Activated CD8-positive, alpha-beta T cell treated with anti-CD3 and anti-CD28 coated beads for 36 hours (primary cell): Measurements from ENCODE around the gene UBA5. TPM values are rescaled to one million over a fixed set of nuclear protein-coding genes. Genes with fewer than 3 reads are reported as not detected.

Source experiments
- ATAC-seq: fragments of 200-7000 bp; cut with Tn5 transposase; one replicate; pipeline ENCODE4 v1.10.0; 2021; ENCODE audit warnings: mild to moderate bottlenecking, moderate library complexity
- CTCF ChIA-PET: fragments of 350-600 bp; sonication (Branson Sonifier 250); formaldehyde crosslinking; loops from one replicate; lab custom pipeline; 2021; ENCODE audit warnings: antibody characterized with exemption; lab: Charles Lee
- POLR2A ChIA-PET: fragments of 350-600 bp; sonication (Branson Sonifier 250); formaldehyde crosslinking; loops from one replicate; lab custom pipeline; 2021; ENCODE audit warnings: antibody characterized with exemption; lab: Charles Lee
- DNase-seq: peaks from one replicate; pipeline ENCODE4 v3.0.0-alpha.2; 2020
- H3K27ac Mint-ChIP-seq: one replicate; pipeline ENCODE4 v1.8.0; 2021; ENCODE audit warnings: mild to moderate bottlenecking, mixed read lengths
- H3K27me3 Mint-ChIP-seq: one replicate; pipeline ENCODE4 v1.8.0; 2021; ENCODE audit warnings: mixed read lengths
- H3K36me3 Mint-ChIP-seq: one replicate; pipeline ENCODE4 v1.8.0; 2021; ENCODE audit warnings: low read depth, mixed read lengths
- H3K4me1 Mint-ChIP-seq: one replicate; pipeline ENCODE4 v1.8.0; 2021; ENCODE audit warnings: low read depth, mixed read lengths
- H3K4me3 Mint-ChIP-seq: one replicate; pipeline ENCODE4 v1.8.0; 2021; ENCODE audit warnings: mild to moderate bottlenecking, moderate library complexity, mixed read lengths
- H3K9me3 Mint-ChIP-seq: one replicate; pipeline ENCODE4 v1.8.0; 2021; ENCODE audit warnings: mixed read lengths
- CTCF ChIP-seq: fragments of 200-600 bp; IDR thresholded peaks from one replicate; pipeline ENCODE4 v1.8.0; 2022; ENCODE audit warnings: antibody characterized with exemption, mild to moderate bottlenecking
- intact Hi-C: fragments of 100-400 bp; cut with micrococcal nuclease; formaldehyde crosslinking; loops from one replicate; pipeline ENCODE4 v1.10.0; 2022
- total RNA-seq, 2 experiments: library from RNA; stranded (reverse); gene quantifications; one replicate each; pipeline ENCODE4 v1.2.3, GENCODE V29; 2021

Gene UBA5
- total RNA-seq, 2 experiments from 2014 or later = 67.7 to 69.4 TPM

- Mint-ChIP-seq H3K4me1 (peaks cover 35% of the 10 kb centered on the region), H3K27ac (peak within 1 kb of the TSS; percentile 83), H3K36me3 (peaks cover 23% of the 10 kb centered on the region), H3K4me3 (peak within 1 kb of the TSS; percentile 91), H3K27me3 (no peaks in the 10 kb centered on the region), H3K9me3 (no peaks in the 10 kb centered on the region)
- ATAC-seq (peak; percentile 85), DNase-seq (peak; percentile 97)
- TF ChIP-seq CTCF = no peak
- ChIA-PET CTCF (interaction anchor here (0.8 to 1.6 kb wide), 3 partner anchors 46 to 702 kb away, joined by 3 to 8 read pairs (median 4); no protein-coding TSS in a partner anchor), POLR2A (interaction anchor here (1.3 kb wide), 1 partner anchor 852 kb away, joined by 3 read pairs; no protein-coding TSS in a partner anchor)
- intact Hi-C loops = no loop called here
These were observed 62.3 kb downstream of the UBA5 start, which contains the start of gene NPHP3 for GRCh38 chr3:132722165-132723023. NPHP3 (minus strand) TSS chr3:132722409; CDS start chr3:132722355, 54 bp downstream.

- Mint-ChIP-seq H3K36me3 (peaks cover 19% of the 10 kb centered on the region), H3K27me3 (no peaks in the 10 kb centered on the region), H3K9me3 (no peaks in the 10 kb centered on the region), H3K4me1 (peaks cover 31% of the 10 kb centered on the region), H3K4me3 (peak overlapping the region; percentile 85), H3K27ac (peak overlapping the region; percentile 80)
- CTCF ChIA-PET = interaction anchor here (0.8 to 1.6 kb wide), 3 partner anchors 46 to 701 kb away, joined by 3 to 8 read pairs (median 4); no protein-coding TSS in a partner anchor
- intact Hi-C loops = no loop called here
- ATAC-seq = no peak
- POLR2A ChIA-PET = interaction anchor here (1.3 kb wide), 1 partner anchor 851 kb away, joined by 3 read pairs; no protein-coding TSS in a partner anchor
- no peak for DNase-seq
- TF ChIP-seq CTCF = no peak
These were observed 63.2 kb downstream of the UBA5 start for GRCh38 chr3:132723024-132723950.

GRCh38 chr3:132726341-132726823 is 66.3 kb downstream of the UBA5 start:
- peaks cover 9% of the 10 kb centered on the region for H3K27me3 Mint-ChIP-seq
- no peaks in the 10 kb centered on the region for H3K9me3 Mint-ChIP-seq
- POLR2A ChIA-PET = no interaction called here
- H3K4me1 Mint-ChIP-seq = peaks cover 6% of the 10 kb centered on the region
- CTCF ChIA-PET = interaction anchor here (0.8 to 2.5 kb wide), 21 partner anchors 13 to 851 kb away, joined by 3 to 22 read pairs (median 4); no protein-coding TSS in a partner anchor
- peaks cover 2% of the 10 kb centered on the region for H3K36me3 Mint-ChIP-seq
- no peak for ATAC-seq
- no peak overlapping the region for H3K27ac Mint-ChIP-seq
- TF ChIP-seq CTCF = peak; percentile 77
- H3K4me3 Mint-ChIP-seq = no peak overlapping the region
- DNase-seq = no peak
- intact Hi-C loops = loop anchor here (5.0 kb wide), 1 partner anchor 696 kb away; no protein-coding TSS in a partner anchor

Other genes with a start within 250 kb of the UBA5 start
- 10 to 100 TPM; 29.9 to 32.0 TPM for gene DNAJC13, start 242.8 kb upstream of the UBA5 start, total RNA-seq
- not detected for gene ACKR4, start 63.1 kb upstream of the UBA5 start, total RNA-seq
- 10 to 100 TPM; 20.6 to 22.3 TPM for gene ACAD11, start 520 bp upstream of the UBA5 start, total RNA-seq
- 10 to 100 TPM; 14.2 to 15.9 TPM for gene NPHP3, start 62.1 kb downstream of the UBA5 start, total RNA-seq